GM18505 (cell line): ENCODE results near the gene EP400.
A peak's percentile ranks its signal among the peaks of the same experiment; 100 is the strongest.

Experiments
- ATAC-seq: cut with Tn5 transposase; IDR thresholded peaks from one replicate; pipeline ENCODE4 v1.9.1; 2021; ENCODE audit not compliant: unreplicated experiment
- POLR2A ChIP-seq: IDR thresholded peaks from 4 replicates; pipeline ENCODE4 v1.6.1; 2011; ENCODE audit warnings: borderline replicate concordance; ENCODE audit not compliant: insufficient read depth, insufficient read length; ENCODE audit errors: extremely low read depth

EP400 gene

GRCh38 chr12:131949431-131950181 lies at the start of gene EP400:
Gene EP400, plus strand, starts transcription at chr12:131949942. Its CDS starts 10,678 bp downstream, at chr12:131960620.
- TF ChIP-seq POLR2A, result peak; percentile 69
- ATAC-seq, result peak; percentile 92

GRCh38 chr12:131900397-131900796 lies 49.3 kb upstream of the EP400 start:
- no peak for TF ChIP-seq POLR2A
- ATAC-seq, result no peak

GRCh38 chr12:131901431-131902331 lies 48.1 kb upstream of the EP400 start:
- no peak for TF ChIP-seq POLR2A

GRCh38 chr12:131902332-131903241 lies 47.2 kb upstream of the EP400 start:
- TF ChIP-seq POLR2A, result no peak
- no peak for ATAC-seq

More at GRCh38 chr12:131901431-131902331, 48.1 kb upstream of the EP400 start:
- no peak for ATAC-seq

GRCh38 chr12:131903270-131904255 lies 46.2 kb upstream of the EP400 start:
- TF ChIP-seq POLR2A, result no peak
- no peak for ATAC-seq

- no peak for TF ChIP-seq POLR2A
- no peak for ATAC-seq
These were observed 45.4 kb upstream of the EP400 start for GRCh38 chr12:131904346-131904745.

- TF ChIP-seq POLR2A, result no peak
These were observed 44.6 kb upstream of the EP400 start for GRCh38 chr12:131905081-131905629.

GRCh38 chr12:131905630-131906091 lies 44.1 kb upstream of the EP400 start:
- no peak for TF ChIP-seq POLR2A
- ATAC-seq, result no peak

More at GRCh38 chr12:131905081-131905629, 44.6 kb upstream of the EP400 start:
- ATAC-seq, result no peak

GRCh38 chr12:131907379-131908091 lies 42.2 kb upstream of the EP400 start:
- no peak for TF ChIP-seq POLR2A
- no peak for ATAC-seq

- no peak for TF ChIP-seq POLR2A
- ATAC-seq, result no peak
These were observed 41.4 kb upstream of the EP400 start for GRCh38 chr12:131908092-131909080.
